Measurements from ENCODE around the gene SETD2. TPM values are rescaled to one million over a fixed set of nuclear protein-coding genes. Genes with fewer than 3 reads are reported as not detected.
A peak's percentile ranks its signal among the peaks of the same experiment; 100 is the strongest.

The SETD2 gene
- total and polyA plus RNA-seq, 2 of the 8 experiments (the other 6 are each of a cell fraction or from before 2014, with no cell fraction given): 15.7 to 46.3 TPM

- Histone ChIP-seq H4K20me1 (replicated peaks in 1 of 2; ENCODE audit: control insufficient read depth in 1 of 2, insufficient read depth in 2 of 2, low read length in 2 of 2) (no peaks in the 10 kb centered on the region), H3K4me1 (replicated peaks in 1 of 4; ENCODE audit: control insufficient read depth in 3 of 4, insufficient read depth in 4 of 4, low read length in 3 of 4) (peaks cover 2 to 9% (median 5%) of the 10 kb centered on the region in 4 experiments), H2AFZ (ENCODE audit: low read length) (no peak overlapping the region), H3K23me2 (ENCODE audit: low read depth, low read length) (peaks cover 3% of the 10 kb centered on the region; the same call in 1 of the 2 replicates), H3K18ac (ENCODE audit: extremely low read depth, low read length) (no peak overlapping the region), H3K23ac (ENCODE audit: insufficient read length) (no peak overlapping the region), H4K91ac (replicated peaks; ENCODE audit: insufficient read length, low read length) (no peak overlapping the region), H3K9ac (replicated peaks in 1 of 4; ENCODE audit: extremely low read depth in 1 of 4, low read depth in 3 of 4, low read length in 3 of 4) (no peak overlapping the region; a peak in 1 of 7 replicates), H3K4ac (replicated peaks; ENCODE audit: insufficient read length, low read depth, low read length) (no peak overlapping the region), H2AK5ac (ENCODE audit: low read depth, low read length) (no peak overlapping the region), H2BK15ac (ENCODE audit: low read length) (no peak overlapping the region), H3K36me3 (ENCODE audit: control insufficient read depth in 2 of 4, insufficient read depth in 4 of 4, low read length in 3 of 4) (peaks cover 0 to 13% (median 10%) of the 10 kb centered on the region in 4 experiments; a peak in 5 of 8 replicates), H3K4me3 (ENCODE audit: extremely low read depth in 1 of 4, insufficient read depth in 2 of 4, low read depth in 3 of 4, low read length in 4 of 4) (no peak overlapping the region), H2BK120ac (replicated peaks; ENCODE audit: low read depth, low read length) (no peak overlapping the region), H4K5ac (ENCODE audit: insufficient read length, low read depth, low read length) (no peak overlapping the region), H3K4me2 (ENCODE audit: insufficient read depth in 1 of 2, low read depth in 2 of 2, low read length in 2 of 2) (no peak overlapping the region), H3K27me3 (replicated peaks in 1 of 4; ENCODE audit: control insufficient read depth in 3 of 4, extremely low read depth in 1 of 4, insufficient read depth in 3 of 4, low read length in 3 of 4) (no peaks in the 10 kb centered on the region), H3K79me1 (ENCODE audit: low read depth, low read length) (no peaks in the 10 kb centered on the region; the same call in 1 of the 2 replicates), H3K79me2 (ENCODE audit: control insufficient read depth in 1 of 2, insufficient read depth in 2 of 2, low read length in 2 of 2) (no peaks in the 10 kb centered on the region), H4K8ac (ENCODE audit: extremely low read depth, insufficient read depth, low read length) (0 out of 2 replicates have a peak overlapping the region, but pooled peaks have one; percentile 22), H3K56ac (replicated peaks; ENCODE audit: insufficient read length, low read depth, low read length) (no peak overlapping the region), H3K14ac (ENCODE audit: insufficient read length) (no peak overlapping the region), H2BK5ac (ENCODE audit: low read depth, low read length) (no peak overlapping the region), H2BK20ac (ENCODE audit: low read length) (no peak overlapping the region), H3K27ac (ENCODE audit: low read depth, low read length) (no peak overlapping the region), H3K9me3 (ENCODE audit: insufficient read depth in 2 of 2, low read depth in 1 of 2, low read length in 1 of 2) (no peaks in the 10 kb centered on the region), H2BK12ac (ENCODE audit: low read depth, low read length) (no peak overlapping the region)
- FAIRE-seq (no peak), DNase-seq (ENCODE audit: low read depth in 1 of 2, low spot score in 2 of 2) (no peak)
- TF ChIP-seq RBBP5 (IDR thresholded peaks at IDR 0.05; ENCODE audit: borderline replicate concordance, low read depth, low read length): no peak
- TF ChIP-seq SIX5 (IDR thresholded peaks at IDR 0.05; ENCODE audit: low read depth, low read length): no peak
- TF ChIP-seq KDM1A (IDR thresholded peaks at IDR 0.05; ENCODE audit: borderline replicate concordance, low read length): no peak
- TF ChIP-seq HDAC6 (IDR thresholded peaks at IDR 0.05; ENCODE audit: low read depth, low read length): no peak
- no peak for TF ChIP-seq CHD2 (IDR thresholded peaks at IDR 0.05; ENCODE audit: low read length)
- no peak for TF ChIP-seq MAFK (IDR thresholded peaks at IDR 0.05; ENCODE audit: low read depth, low read length)
- TF ChIP-seq BRCA1 (IDR thresholded peaks at IDR 0.05; ENCODE audit: low read depth, low read length): no peak
- ChIA-PET CTCF (ENCODE audit: partially characterized antibody) (interaction anchor here (0.6 to 1.0 kb wide), 4 partner anchors 14 to 318 kb away, joined by 3 read pairs; no protein-coding TSS in a partner anchor), POLR2A (ENCODE audit: partially characterized antibody) (no interaction called here)
- WGBS, 2 experiments (ENCODE audit: extremely low coverage in 1 of 2, insufficient coverage in 1 of 2, insufficient read length in 1 of 2, insufficient replicate concordance in 2 of 2, low coverage in 1 of 2, low lambda C conversion rate in 2 of 2, missing lambda C conversion rate in 1 of 2): 92% methylated on average over 10 of the region's 10 CpGs; no CpG with 5 or more reads in 1 of the 2 experiments
Observed at GRCh38 chr3:47012342-47013230, 151.3 kb downstream of the SETD2 start.

Data from H1 (cell line).